AG04450 (cell line): ENCODE data around the gene PDLIM3. TPM values are rescaled to one million over a fixed set of nuclear protein-coding genes. Genes with fewer than 3 reads are reported as not detected.
A peak's percentile ranks its signal among the peaks of the same experiment; 100 is the strongest.

Experiments used
- CTCF ChIA-PET: fragments of 300-600, 350-600 bp; formaldehyde crosslinking; extraction: SDS; loops from one replicate; lab custom pipeline; 2022; ENCODE audit warnings: antibody characterized with exemption, inconsistent platforms; lab: Charles Lee
- POLR2A ChIA-PET: fragments of 350-600 bp; formaldehyde crosslinking; extraction: SDS; loops from one replicate; lab custom pipeline; 2021; ENCODE audit warnings: antibody characterized with exemption, inconsistent platforms; lab: Yijun Ruan, JAX
- DNase-seq: peaks from one replicate; pipeline ENCODE4 v3.0.0-alpha.2; 2011; ENCODE audit warnings: low read depth, low spot score
- H3K27ac ChIP-seq: one replicate; pipeline ENCODE4 v1.5.1; 2012; ENCODE audit warnings: low read depth, low read length, control low read depth
- H3K27me3 ChIP-seq: one replicate; pipeline ENCODE4 v1.6.0; 2012; ENCODE audit warnings: low read length; ENCODE audit not compliant: control insufficient read depth, insufficient read depth
- H3K4me3 ChIP-seq: 2 replicates; pipeline ENCODE4 v1.5.1; 2011; ENCODE audit warnings: mild to moderate bottlenecking, low read depth, low read length, control low read depth
- H3K9me3 ChIP-seq: 2 replicates; pipeline ENCODE4 v1.5.1; 2012; ENCODE audit warnings: low read length; ENCODE audit not compliant: control insufficient read depth, insufficient read depth
- CTCF ChIP-seq: IDR thresholded peaks from 2 replicates; pipeline ENCODE4 v1.5.1; 2011; ENCODE audit warnings: low read depth, low read length, control low read depth, inconsistent platforms
- polyA plus RNA-seq: library from polyadenylated mRNA; depleted of rRNA; stranded (reverse); fragments of >200 nt; gene quantifications from 2 replicates; pipeline ENCODE4 v1.2.3, GENCODE V29; 2011

Gene PDLIM3
- polyA plus RNA-seq, 1 experiment = 15.4 TPM

- H3K4me3 ChIP-seq = no peak overlapping the region
- no peak for DNase-seq
- H3K27me3 ChIP-seq = peaks cover 4% of the 10 kb centered on the region
- POLR2A ChIA-PET = no interaction called here
- no peak for TF ChIP-seq CTCF
- H3K9me3 ChIP-seq = no peaks in the 10 kb centered on the region
- H3K27ac ChIP-seq = no peak overlapping the region
- CTCF ChIA-PET = no interaction called here
Measured at GRCh38 chr4:185546335-185546734, 11.0 kb upstream of the PDLIM3 start.

GRCh38 chr4:185542626-185543315 lies 7.5 kb upstream of the PDLIM3 start:
- TF ChIP-seq CTCF = no peak
- H3K27me3 ChIP-seq = peaks cover 17% of the 10 kb centered on the region
- CTCF ChIA-PET = no interaction called here
- DNase-seq = peak; percentile 43
- no peak overlapping the region for H3K4me3 ChIP-seq
- H3K9me3 ChIP-seq = no peaks in the 10 kb centered on the region
- H3K27ac ChIP-seq = no peak overlapping the region
- POLR2A ChIA-PET = no interaction called here

- DNase-seq = no peak
- no peak for TF ChIP-seq CTCF
- Histone ChIP-seq H3K27me3 (peaks cover 20% of the 10 kb centered on the region), H3K4me3 (no peak overlapping the region), H3K27ac (no peak overlapping the region), H3K9me3 (no peaks in the 10 kb centered on the region)
- ChIA-PET CTCF (no interaction called here), POLR2A (no interaction called here)
Measured at GRCh38 chr4:185541251-185541727, 6.0 kb upstream of the PDLIM3 start.

- DNase-seq = no peak
- CTCF ChIA-PET = no interaction called here
- no peaks in the 10 kb centered on the region for H3K9me3 ChIP-seq
- H3K27me3 ChIP-seq = peaks cover 20% of the 10 kb centered on the region
- POLR2A ChIA-PET = no interaction called here
- no peak overlapping the region for H3K4me3 ChIP-seq
- H3K27ac ChIP-seq = no peak overlapping the region
- no peak for TF ChIP-seq CTCF
Measured at GRCh38 chr4:185540487-185541120, 5.3 kb upstream of the PDLIM3 start.

- no peak for DNase-seq
- peaks cover 20% of the 10 kb centered on the region for H3K27me3 ChIP-seq
- POLR2A ChIA-PET = no interaction called here
- CTCF ChIA-PET = no interaction called here
- TF ChIP-seq CTCF = no peak
- no peak overlapping the region for H3K27ac ChIP-seq
- no peak overlapping the region for H3K4me3 ChIP-seq
- no peaks in the 10 kb centered on the region for H3K9me3 ChIP-seq
Measured at GRCh38 chr4:185540040-185540439, 4.7 kb upstream of the PDLIM3 start.
